HCT116 (cell line): Measurements from ENCODE around the gene UGP2. TPM values are rescaled to one million over a fixed set of nuclear protein-coding genes. Genes with fewer than 3 reads are reported as not detected.
A peak's percentile ranks its signal among the peaks of the same experiment; 100 is the strongest.

Source experiments
- ATAC-seq: fragments of 200-7000 bp; cut with Tn5 transposase; 2 replicates; pipeline ENCODE4 v1.9.1; 2020; ENCODE audit warnings: mild to moderate bottlenecking, moderate library complexity
- BruUV-seq: library from RNA; stranded (reverse); fragments of 400-500 nt; replicated peaks from 2 replicates; lab custom pipeline; 2021; lab: Mats Ljungman, UMichigan
- CTCF ChIA-PET: fragments of 300-600 bp; sonication (Branson Sonifier 250); formaldehyde crosslinking; loops from one replicate; lab custom pipeline; 2021; ENCODE audit warnings: antibody characterized with exemption; lab: Charles Lee
- POLR2A ChIA-PET: fragments of 300-600, 350-600 bp; sonication (Branson Sonifier 250); formaldehyde crosslinking; loops from one replicate; lab custom pipeline; 2021; ENCODE audit warnings: antibody characterized with exemption; lab: Charles Lee
- RAD21 ChIA-PET, 2 experiments: fragments of 300-600 bp; sonication (Branson Sonifier 250); formaldehyde crosslinking; loops; one replicate each; lab custom pipeline; 2023; ENCODE audit warnings: low total read pairs in 2 of 2; ENCODE audit not compliant: uncharacterized antibody in 2 of 2, unreplicated experiment in 2 of 2, low non-redundant PET in 1 of 2; lab: Charles Lee
- DNase-seq: peaks from one replicate; pipeline ENCODE4 v3.0.0-alpha.2; 2010; ENCODE audit warnings: low read depth, low spot score
- H2AFZ ChIP-seq: fragments of 200-600 bp; shearing (Covaris generic), sonication (generic); 2 replicates; pipeline ENCODE4 v1.6.1; 2017; ENCODE audit warnings: low read depth, mixed run types, mixed read lengths, antibody characterized with exemption, low read length; ENCODE audit not compliant: poor library complexity, severe bottlenecking
- H3K27ac ChIP-seq: 2 replicates; pipeline ENCODE4 v1.5.1; 2012; ENCODE audit warnings: low read depth, low read length
- H3K27me3 ChIP-seq: fragments of 200-600 bp; sonication (generic); 2 replicates; pipeline ENCODE4 v1.6.1; 2016; ENCODE audit warnings: mixed run types, low read length, mixed read lengths; ENCODE audit not compliant: insufficient read depth
- H3K36me3 ChIP-seq, 2 experiments: fragments of 200-500 bp in 1 of 2; fragments of 200-600 bp in 1 of 2; sonication (Bioruptor generic) in 1 of 2; sonication (generic) in 1 of 2; 2 replicates each; pipeline versions ENCODE4 v1.5.1 to v1.6.1; 2014 to 2016; ENCODE audit warnings: low read length in 2 of 2, inconsistent platforms in 1 of 2, mixed read lengths in 1 of 2, mixed run types in 1 of 2; ENCODE audit not compliant: insufficient read depth in 2 of 2, control insufficient read depth in 1 of 2
- H3K4me1 ChIP-seq, 2 experiments: fragments of 200-600 bp in 1 of 2; sonication (generic) in 1 of 2; 2 replicates each; pipeline versions ENCODE4 v1.5.1 to v1.6.1; 2012 to 2017; ENCODE audit warnings: low read length in 2 of 2, inconsistent platforms in 1 of 2, mild to moderate bottlenecking in 1 of 2, mixed read lengths in 1 of 2, mixed run types in 1 of 2, moderate library complexity in 1 of 2; ENCODE audit not compliant: insufficient read depth in 2 of 2, control insufficient read depth in 1 of 2
- H3K4me2 ChIP-seq: fragments of 200-600 bp; sonication (generic); 2 replicates; pipeline ENCODE4 v1.6.1; 2017; ENCODE audit warnings: mixed run types, low read length, mixed read lengths
- H3K4me3 ChIP-seq, 2 experiments: fragments of 200-600 bp in 1 of 2; sonication (generic) in 1 of 2; replicated peaks in 1 of 2; 2 replicates each; pipeline ENCODE4 v1.5.1; 2011 to 2016; ENCODE audit warnings: low read length in 2 of 2, control low read depth in 1 of 2, low read depth in 1 of 2, mild to moderate bottlenecking in 1 of 2, mixed read lengths in 1 of 2, mixed run types in 1 of 2
- H3K79me2 ChIP-seq: fragments of 200-600 bp; sonication (generic); 2 replicates; pipeline ENCODE4 v1.6.1; 2017; ENCODE audit warnings: mild to moderate bottlenecking, mixed run types, low read length, moderate library complexity, mixed read lengths; ENCODE audit not compliant: insufficient read depth
- H3K9ac ChIP-seq: fragments of 200-600 bp; sonication (generic); 2 replicates; pipeline ENCODE4 v1.6.1; 2016; ENCODE audit warnings: low read length, mixed read lengths
- H3K9me2 ChIP-seq: fragments of 200-600 bp; sonication (generic), shearing (Covaris generic); 2 replicates; pipeline ENCODE4 v1.6.1; 2017; ENCODE audit warnings: mixed run types, mild to moderate bottlenecking, moderate library complexity; ENCODE audit not compliant: insufficient read depth
- H3K9me3 ChIP-seq, 2 experiments: fragments of 200-500 bp in 1 of 2; fragments of 200-600 bp in 1 of 2; sonication (Bioruptor generic) in 1 of 2; sonication (generic) in 1 of 2; 2 replicates each; pipeline ENCODE4 v1.6.1; 2014 to 2017; ENCODE audit warnings: low read length in 2 of 2, mixed read lengths in 2 of 2, inconsistent platforms in 1 of 2, low read depth in 1 of 2, mild to moderate bottlenecking in 1 of 2, mixed run types in 1 of 2, moderate library complexity in 1 of 2; ENCODE audit not compliant: control insufficient read depth in 1 of 2, insufficient read depth in 1 of 2
- H4K20me1 ChIP-seq: fragments of 200-600 bp; sonication (generic), shearing (Covaris generic); 2 replicates; pipeline ENCODE4 v1.6.1; 2017; ENCODE audit warnings: mixed run types, mild to moderate bottlenecking, moderate library complexity; ENCODE audit not compliant: insufficient read depth
- ATF3 ChIP-seq: IDR thresholded peaks from 2 replicates; pipeline ENCODE4 v1.6.1; 2012
- CBX3 ChIP-seq: IDR thresholded peaks from 2 replicates; pipeline ENCODE4 v1.6.1; 2012; ENCODE audit warnings: low read depth
- CEBPB ChIP-seq: IDR thresholded peaks from 2 replicates; pipeline ENCODE4 v1.6.1; 2012; ENCODE audit warnings: low read depth
- CTCF ChIP-seq, 3 experiments: fragments of 200-600 bp in 1 of 3; sonication (generic) in 1 of 3; IDR thresholded peaks in 2 of 3; conservative IDR thresholded peaks in 1 of 3; 2 replicates each; pipeline ENCODE4 v1.5.1; 2012 to 2017; ENCODE audit warnings: low read depth in 2 of 3, low read length in 2 of 3, antibody characterized with exemption in 1 of 3, borderline replicate concordance in 1 of 3, control low read depth in 1 of 3, mild to moderate bottlenecking in 1 of 3, mixed read lengths in 1 of 3, mixed run types in 1 of 3, moderate library complexity in 1 of 3; ENCODE audit not compliant: insufficient read depth in 1 of 3
- EGR1 ChIP-seq: IDR thresholded peaks from 2 replicates; pipeline ENCODE4 v1.6.1; 2012; ENCODE audit warnings: low read depth
- ELF1 ChIP-seq: IDR thresholded peaks from 2 replicates; pipeline ENCODE4 v1.6.1; 2012; ENCODE audit warnings: low read depth, borderline replicate concordance
- EZH2 ChIP-seq: fragments of 200-600 bp; sonication (generic); IDR thresholded peaks from 2 replicates; pipeline ENCODE4 v1.6.1; 2017; ENCODE audit warnings: antibody characterized with exemption, mixed run types
- EZH2phosphoT487 ChIP-seq: fragments of 200-600 bp; IDR thresholded peaks from 2 replicates; pipeline ENCODE4 v1.6.1; 2018; ENCODE audit warnings: antibody characterized with exemption, borderline replicate concordance
- FOSL1 ChIP-seq: IDR thresholded peaks from 2 replicates; pipeline ENCODE4 v1.6.1; 2012; ENCODE audit warnings: low read depth
- JUND ChIP-seq: IDR thresholded peaks from 2 replicates; pipeline ENCODE4 v1.6.1; 2012
- MAX ChIP-seq: IDR thresholded peaks from 2 replicates; pipeline ENCODE4 v1.6.1; 2012
- POLR2A ChIP-seq: IDR thresholded peaks from 2 replicates; pipeline ENCODE4 v1.7.0; 2011; ENCODE audit warnings: borderline replicate concordance; ENCODE audit not compliant: insufficient read depth, insufficient read length; ENCODE audit errors: extremely low read depth
- POLR2AphosphoS5 ChIP-seq: IDR thresholded peaks from 2 replicates; pipeline ENCODE4 v1.6.1; 2011; ENCODE audit warnings: mild to moderate bottlenecking, low read depth, low read length, moderate library complexity
- RAD21 ChIP-seq: IDR thresholded peaks from 2 replicates; pipeline ENCODE4 v1.6.1; 2012; ENCODE audit warnings: low read depth, mild to moderate bottlenecking
- REST ChIP-seq: IDR thresholded peaks from 2 replicates; pipeline ENCODE4 v1.6.1; 2012; ENCODE audit warnings: low read depth
- SIN3A ChIP-seq: IDR thresholded peaks from 2 replicates; pipeline ENCODE4 v1.6.1; 2012; ENCODE audit warnings: low read depth
- SP1 ChIP-seq: IDR thresholded peaks from 2 replicates; pipeline ENCODE4 v1.6.1; 2012; ENCODE audit warnings: low read depth
- SRF ChIP-seq: IDR thresholded peaks from 2 replicates; pipeline ENCODE4 v1.6.1; 2012; ENCODE audit warnings: low read depth
- TCF7L2 ChIP-seq: IDR thresholded peaks from 2 replicates; pipeline ENCODE4 v1.7.0; 2011; ENCODE audit warnings: borderline replicate concordance, inconsistent platforms; ENCODE audit not compliant: insufficient read depth, insufficient read length; ENCODE audit errors: extremely low read depth
- YY1 ChIP-seq: IDR thresholded peaks from 2 replicates; pipeline ENCODE4 v1.6.1; 2011; ENCODE audit warnings: low read length, low read depth, moderate library complexity, mild to moderate bottlenecking; ENCODE audit not compliant: insufficient replicate concordance; ENCODE audit errors: extremely low read depth
- ZBTB33 ChIP-seq: IDR thresholded peaks from 2 replicates; pipeline ENCODE4 v1.6.1; 2011; ENCODE audit warnings: mild to moderate bottlenecking, low read length, moderate library complexity; ENCODE audit not compliant: insufficient replicate concordance; ENCODE audit errors: extremely low read depth
- ZFX ChIP-seq: fragments of 450-650 bp; IDR thresholded peaks from 2 replicates; pipeline ENCODE4 v1.6.1; 2017
- intact Hi-C: fragments of 100-400 bp; cut with micrococcal nuclease; formaldehyde crosslinking; loops from 2 replicates; pipeline ENCODE4 v1.10.0; 2022
- total RNA-seq: library from RNA; stranded (reverse); gene quantifications from one replicate; pipeline ENCODE4 v1.2.1, GENCODE V29; 2021; ENCODE audit not compliant: unreplicated experiment

Gene UGP2
- total RNA-seq, 1 experiment from 2014 or later = 57.1 TPM

GRCh38 chr2:63862806-63863205 lies 21.1 kb downstream of the UGP2 start:
- Histone ChIP-seq H3K27me3 (no peaks in the 10 kb centered on the region), H4K20me1 (no peaks in the 10 kb centered on the region), H3K9ac (peak overlapping the region; percentile 19; the same call in 1 of the 2 replicates), H3K79me2 (no peaks in the 10 kb centered on the region), H3K4me3 (no peak overlapping the region), H3K4me1 (peaks cover 11 to 17% of the 10 kb centered on the region in 2 experiments), H2AFZ (no peak overlapping the region), H3K9me3 (no peaks in the 10 kb centered on the region), H3K27ac (peak overlapping the region; percentile 58; the same call in 1 of the 2 replicates), H3K9me2 (no peaks in the 10 kb centered on the region), H3K36me3 (peaks cover 3 to 4% of the 10 kb centered on the region in 2 experiments; a peak in 3 of 4 replicates), H3K4me2 (peak overlapping the region; percentile 59)
- no TSS peak for BruUV-seq
- DNase-seq (peak; percentile 70), ATAC-seq (peak; percentile 81)
- intact Hi-C loops = loop anchor here (5.0 kb wide), 1 partner anchor 271 kb away; no protein-coding TSS in a partner anchor
- RAD21 ChIA-PET = no interaction called here
- POLR2A ChIA-PET = no interaction called here
- CTCF ChIA-PET = interaction anchor here (0.7 to 2.8 kb wide), 3 partner anchors 164 to 171 kb away, joined by 3 to 21 read pairs (median 9); no protein-coding TSS in a partner anchor
- TF ChIP-seq JUND = peak; percentile 77
- TF ChIP-seq SP1 = peak; percentile 54
- TF ChIP-seq FOSL1 = peak; percentile 74
- TF ChIP-seq EZH2 = no peak
- TF ChIP-seq SIN3A = no peak
- no peak for TF ChIP-seq REST
- TF ChIP-seq EGR1 = no peak
- no peak for TF ChIP-seq TCF7L2
- TF ChIP-seq CEBPB = peak; percentile 49
- no peak for TF ChIP-seq POLR2A
- no peak for TF ChIP-seq EZH2phosphoT487
- TF ChIP-seq MAX = no peak
- no peak for TF ChIP-seq SRF
- TF ChIP-seq ZFX = no peak
- TF ChIP-seq ATF3 = peak; percentile 55
- TF ChIP-seq CBX3 = no peak
- TF ChIP-seq RAD21 = no peak
- TF ChIP-seq CTCF (IDR thresholded peaks at IDR 0.05 in 2 of 3, conservative IDR thresholded peaks at IDR 0.05 in 1 of 3; ENCODE audit: borderline replicate concordance in 1 of 3, insufficient read depth in 1 of 3, low read depth in 2 of 3, low read length in 2 of 3) = no peak
- TF ChIP-seq ZBTB33 = no peak
- TF ChIP-seq ELF1 = no peak
- no peak for TF ChIP-seq YY1
- no peak for TF ChIP-seq POLR2AphosphoS5
